Upper lobe of right lung (tissue), 1 donor: ENCODE data around the gene PIP4K2B. TPM values are rescaled to one million over a fixed set of nuclear protein-coding genes. Genes with fewer than 3 reads are reported as not detected.

Experiments used
- ATAC-seq: fragments of 200-7000 bp; cut with Tn5 transposase; one replicate; pipeline ENCODE4 v1.9.1; 2020; ENCODE audit warnings: mild to moderate bottlenecking, moderate library complexity
- DNase-seq: peaks from one replicate; pipeline ENCODE4 v3.0.0-alpha.2; 2020
- H3K27ac ChIP-seq: fragments of 200-600 bp; one replicate; pipeline ENCODE4 v1.8.0; 2022
- H3K27me3 ChIP-seq: fragments of 200-600 bp; one replicate; pipeline ENCODE4 v1.8.0; 2022; ENCODE audit warnings: mild to moderate bottlenecking
- H3K36me3 ChIP-seq: fragments of 200-600 bp; one replicate; pipeline ENCODE4 v1.8.0; 2022
- H3K4me1 ChIP-seq: fragments of 200-600 bp; one replicate; pipeline ENCODE4 v1.8.0; 2022
- H3K4me3 ChIP-seq: fragments of 200-600 bp; one replicate; pipeline ENCODE4 v1.8.0; 2022; ENCODE audit warnings: mild to moderate bottlenecking
- H3K9me3 ChIP-seq: fragments of 200-600 bp; one replicate; pipeline ENCODE4 v1.8.0; 2022
- CTCF ChIP-seq: fragments of 200-600 bp; IDR thresholded peaks from one replicate; pipeline ENCODE4 v1.8.0; 2022; ENCODE audit warnings: antibody characterized with exemption
- intact Hi-C: fragments of 100-400 bp; cut with DNase I; formaldehyde crosslinking; loops from one replicate; pipeline ENCODE4 v1.11.0; 2022
- total RNA-seq: library from RNA; stranded (reverse); fragmentation: NEBNext Ultra II Directional; extraction: Animal tissue kit (Norgen Biotek cat#: 25700); gene quantifications from one replicate; pipeline ENCODE4 v1.2.1, GENCODE V29; 2021
- donor health status: DM: no; HTN: yes; CAD: no; lungs with severe emphysema.

The PIP4K2B gene
- total RNA-seq, 1 donor from 2014 or later: 50.5 TPM

- TF ChIP-seq CTCF: no peak
- no peak for DNase-seq
- intact Hi-C loops: loop anchor here (5.0 kb wide), 1 partner anchor 54 kb away; no protein-coding TSS in a partner anchor
- peak overlapping the region; percentile 82 for H3K27ac ChIP-seq
- no peaks in the 10 kb centered on the region for H3K9me3 ChIP-seq
- ATAC-seq: no peak
- peaks cover 30% of the 10 kb centered on the region for H3K36me3 ChIP-seq
- H3K4me3 ChIP-seq: peak overlapping the region; percentile 73
- peaks cover 42% of the 10 kb centered on the region for H3K4me1 ChIP-seq
- H3K27me3 ChIP-seq: no peaks in the 10 kb centered on the region
Observed at GRCh38 chr17:38731526-38732294, 67.6 kb downstream of the PIP4K2B start.

DNA sequence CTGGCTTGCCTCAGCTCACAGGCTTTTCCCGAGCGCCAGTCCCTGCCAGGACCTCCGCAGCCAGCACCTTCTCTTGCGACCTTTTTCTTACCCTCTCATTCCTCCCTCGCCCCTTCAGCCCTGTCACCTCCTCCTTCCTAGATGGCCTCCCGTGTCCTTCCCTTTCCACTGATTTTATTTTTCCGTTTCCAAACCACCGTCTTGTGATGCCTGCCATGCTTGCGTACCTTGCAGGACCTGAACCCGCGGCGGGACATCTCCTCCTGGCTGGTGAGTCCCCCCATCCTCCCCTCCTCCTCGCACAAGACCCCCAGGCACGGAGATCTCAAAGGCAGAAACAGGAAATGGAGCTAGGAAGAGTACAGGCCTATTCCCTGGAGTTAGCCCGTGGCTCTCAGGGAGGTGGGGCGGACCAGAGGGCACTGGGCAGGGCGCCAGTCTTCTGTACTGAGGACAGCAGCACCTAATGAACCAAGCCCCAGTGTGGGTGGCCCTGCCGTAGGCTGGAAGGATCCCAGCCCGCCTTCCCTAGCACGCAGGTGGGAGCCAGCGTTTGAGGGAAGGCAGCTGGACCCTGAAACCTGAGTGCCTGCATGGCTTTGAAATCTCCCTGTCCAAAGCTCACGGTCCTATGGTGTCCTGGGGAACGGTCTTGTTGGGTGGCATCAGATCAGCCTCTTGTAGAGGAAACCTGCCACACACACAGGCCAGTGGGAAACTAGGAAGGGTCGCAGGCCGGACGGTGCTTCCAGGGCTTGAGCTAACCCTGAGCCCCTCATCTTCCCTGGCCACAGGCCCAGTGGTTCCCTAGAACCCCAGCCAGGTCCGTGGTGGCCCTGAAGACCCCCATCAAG is 68.6 kb downstream of the PIP4K2B start:
- Histone ChIP-seq H3K27me3 (no peaks in the 10 kb centered on the region), H3K4me1 (peaks cover 42% of the 10 kb centered on the region), H3K36me3 (peaks cover 21% of the 10 kb centered on the region), H3K4me3 (peak overlapping the region; percentile 73), H3K27ac (peak overlapping the region; percentile 82), H3K9me3 (no peaks in the 10 kb centered on the region)
- ATAC-seq: peak; percentile 62
- no peak for TF ChIP-seq CTCF
- DNase-seq: peak; percentile 92
- intact Hi-C loops: loop anchor here (5.0 kb wide), 1 partner anchor 53 kb away; no protein-coding TSS in a partner anchor

DNA sequence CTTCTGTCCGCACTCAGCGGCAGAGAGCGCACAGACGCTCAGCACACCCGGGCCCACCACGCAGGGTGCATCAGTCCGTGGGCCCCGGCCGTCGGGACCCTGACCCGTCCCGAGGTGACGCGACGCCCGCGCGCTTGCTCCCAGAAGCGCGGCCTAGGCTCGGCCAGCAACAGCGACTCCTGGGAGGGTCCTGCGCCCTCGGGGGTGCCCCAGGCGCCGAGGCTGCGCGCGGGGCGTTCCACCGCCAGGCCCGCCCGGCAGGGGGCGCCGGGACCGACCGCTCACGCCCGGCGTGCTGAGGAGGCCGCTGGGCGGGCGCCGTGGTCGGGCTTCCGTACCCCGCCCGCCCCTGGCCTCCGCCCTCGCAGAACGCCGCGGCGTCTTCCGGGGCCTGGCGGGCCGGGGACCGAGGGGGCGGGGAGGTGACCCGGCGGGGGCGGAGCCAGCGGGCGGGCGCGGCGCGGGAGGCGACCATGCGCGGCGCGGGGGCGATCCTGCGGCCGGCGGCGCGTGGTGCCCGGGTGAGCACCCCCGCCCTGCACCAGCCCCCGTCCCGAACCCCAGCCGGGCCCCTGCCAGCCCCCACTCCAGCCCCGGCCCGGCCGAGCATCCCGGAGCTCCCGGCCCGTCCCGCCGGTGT is 69.3 kb downstream of the PIP4K2B start, which contains the start of gene CISD3:
Gene CISD3 (plus strand): TSS at position 456 of the 640 bp plus-strand sequence. CDS start 18 bp downstream, at position 474.
- peak; percentile 93 for ATAC-seq
- intact Hi-C loops: loop anchor here (5.0 kb wide), 1 partner anchor 53 kb away; no protein-coding TSS in a partner anchor
- peak; percentile 95 for DNase-seq
- H3K9me3 ChIP-seq: no peaks in the 10 kb centered on the region
- peak within 1 kb of the TSS; percentile 73 for H3K4me3 ChIP-seq
- TF ChIP-seq CTCF: peak; percentile 58
- H3K36me3 ChIP-seq: peaks cover 19% of the 10 kb centered on the region
- H3K27me3 ChIP-seq: no peaks in the 10 kb centered on the region
- peak within 1 kb of the TSS; percentile 85 for H3K27ac ChIP-seq
- H3K4me1 ChIP-seq: peaks cover 42% of the 10 kb centered on the region

DNA sequence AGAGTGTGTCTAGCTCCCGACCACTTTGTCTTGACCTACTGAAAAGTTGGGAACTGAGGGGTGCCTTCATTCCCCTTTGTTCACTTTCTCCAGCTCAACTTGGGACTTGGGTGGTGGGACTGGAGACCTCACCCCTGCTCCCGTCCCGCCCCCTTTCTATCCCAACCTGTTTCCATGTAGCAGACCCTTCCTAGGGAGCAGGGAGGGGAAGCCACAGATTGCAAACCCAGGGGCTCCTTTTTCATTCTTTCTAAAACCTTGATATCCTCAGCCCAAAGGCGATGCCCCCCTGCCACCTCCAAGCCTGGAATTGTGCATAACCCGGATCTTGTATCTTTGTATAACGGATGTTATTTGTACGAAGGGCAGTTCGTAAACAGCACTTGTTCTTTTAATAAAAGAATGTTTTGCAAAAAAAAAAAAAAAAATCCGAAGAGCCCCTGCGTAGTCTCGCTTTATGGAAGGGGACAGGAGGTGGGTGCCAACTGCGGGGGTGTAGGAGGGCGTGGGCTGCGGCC is 69.9 kb downstream of the PIP4K2B start:
- intact Hi-C loops: no loop called here
- ATAC-seq: no peak
- H3K36me3 ChIP-seq: peaks cover 23% of the 10 kb centered on the region
- H3K27ac ChIP-seq: peak overlapping the region; percentile 85
- H3K4me3 ChIP-seq: peak overlapping the region; percentile 57
- no peaks in the 10 kb centered on the region for H3K27me3 ChIP-seq
- peaks cover 42% of the 10 kb centered on the region for H3K4me1 ChIP-seq
- no peak for DNase-seq
- no peaks in the 10 kb centered on the region for H3K9me3 ChIP-seq
- no peak for TF ChIP-seq CTCF

DNA sequence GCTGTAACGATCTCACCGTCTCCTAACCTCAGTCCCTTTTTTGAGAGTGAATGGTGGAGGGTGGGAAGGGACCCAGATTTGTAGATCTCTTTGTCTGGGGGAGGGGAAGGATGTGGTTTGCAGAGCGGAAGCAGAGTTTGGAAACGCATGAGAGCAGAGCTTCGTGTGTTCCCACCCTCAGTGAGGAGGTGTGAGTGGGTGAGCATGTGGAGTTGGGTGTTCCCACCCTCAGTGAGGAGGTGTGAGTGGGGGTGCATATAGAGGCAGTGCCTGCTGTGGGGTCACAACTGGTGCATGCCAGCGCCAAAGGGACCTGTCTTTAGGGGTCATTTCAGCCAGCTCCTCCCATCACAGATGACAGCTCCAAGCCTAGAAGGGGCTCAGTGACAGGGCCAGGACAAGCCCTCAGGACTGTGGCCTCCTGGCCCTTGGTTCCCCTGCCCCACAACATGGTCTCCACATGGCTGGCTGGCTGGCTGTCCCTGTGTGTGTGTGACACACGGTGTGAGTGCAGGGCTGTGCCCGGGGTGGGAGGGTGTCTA is 71.0 kb downstream of the PIP4K2B start:
- DNase-seq (no peak), ATAC-seq (peak; percentile 2)
- Histone ChIP-seq H3K36me3 (peaks cover 19% of the 10 kb centered on the region), H3K4me1 (peaks cover 42% of the 10 kb centered on the region), H3K4me3 (no peak overlapping the region), H3K27me3 (no peaks in the 10 kb centered on the region), H3K9me3 (no peaks in the 10 kb centered on the region), H3K27ac (peak overlapping the region; percentile 85)
- intact Hi-C loops: no loop called here
- no peak for TF ChIP-seq CTCF
